ENCODE measurements around the gene GRPEL1. TPM values are rescaled to one million over a fixed set of nuclear protein-coding genes. Genes with fewer than 3 reads are reported as not detected.

Gene GRPEL1
- total and polyA plus RNA-seq, 2 of the 13 experiments (the other 11 are each of a cell fraction or from before 2014, with no cell fraction given) = 32.3 to 141 TPM

GRCh38 chr4:7030856-7031255 is 37.0 kb downstream of the GRPEL1 start:
- in situ Hi-C loops (cut with HindIII; ENCODE audit: extremely low pct_ligation_motif_present, low pct_unique_long_range_greater_than_20kb) (no loop called here), intact Hi-C loops (cut with micrococcal nuclease; ENCODE audit: unreplicated experiment) (no loop called here)
- peaks cover 16 to 55% of the 10 kb centered on the region in 2 experiments for H3K36me3 ChIP-seq (replicated peaks in 1 of 2; ENCODE audit: control insufficient read depth in 1 of 2, insufficient read depth in 2 of 2, low read length in 2 of 2)
- FAIRE-seq = no peak
- H4K20me1 ChIP-seq (ENCODE audit: insufficient read depth, low read length) = 0 out of 2 replicates have a peak, but pooled peaks cover 4% of the 10 kb centered on the region
- CTCF ChIA-PET (ENCODE audit: low intra/inter-chr PET ratio, low total read pairs) = no interaction called here
- H2AFZ ChIP-seq (ENCODE audit: low read length) = no peak overlapping the region
- no peak for DNase-seq (ENCODE audit: low spot score)
- no peak overlapping the region for H3K27ac ChIP-seq (ENCODE audit: extremely low read length, insufficient read depth, low read length)
- ATAC-seq = no peak
- no peak overlapping the region for H3K9ac ChIP-seq (ENCODE audit: insufficient read depth, low read depth, low read length)
- H3K4me1 ChIP-seq (ENCODE audit: insufficient read depth, low read length) = peaks cover 38% of the 10 kb centered on the region
- no peaks in the 10 kb centered on the region for H3K79me2 ChIP-seq (ENCODE audit: insufficient read depth, low read length)
- TF ChIP-seq SMAD3 (CRISPR knock-in tag; IDR thresholded peaks at IDR 0.05) (no peak), ZNF83 (CRISPR knock-in tag; IDR thresholded peaks at IDR 0.05; ENCODE audit: borderline replicate concordance) (no peak), ADNP (CRISPR knock-in tag; IDR thresholded peaks at IDR 0.05) (no peak), ZNF770 (CRISPR knock-in tag; IDR thresholded peaks at IDR 0.05) (no peak), ZNF367 (CRISPR knock-in tag; IDR thresholded peaks at IDR 0.05; ENCODE audit: borderline replicate concordance) (no peak), ZNF121 (CRISPR knock-in tag; IDR thresholded peaks at IDR 0.05) (no peak), ZNF879 (CRISPR knock-in tag; IDR thresholded peaks at IDR 0.05) (no peak), SPEN (CRISPR knock-in tag; IDR thresholded peaks at IDR 0.05; ENCODE audit: low read depth) (no peak), ARID4A (CRISPR knock-in tag; IDR thresholded peaks at IDR 0.05; ENCODE audit: borderline replicate concordance) (no peak), EEA1 (CRISPR knock-in tag; IDR thresholded peaks at IDR 0.05; ENCODE audit: borderline replicate concordance) (no peak), ARHGAP35 (CRISPR knock-in tag; IDR thresholded peaks at IDR 0.05; ENCODE audit: borderline replicate concordance) (no peak), HNRNPH1 (optimal IDR thresholded peaks at IDR 0.05; ENCODE audit: low read depth, low read length) (no peak), FOXK1 (CRISPR knock-in tag; IDR thresholded peaks at IDR 0.05; ENCODE audit: borderline replicate concordance, low read depth) (no peak)
- no peaks in the 10 kb centered on the region for H3K9me3 ChIP-seq (ENCODE audit: low read length)
- no peak overlapping the region for H3K4me2 ChIP-seq (ENCODE audit: low read depth, low read length)
- POLR2A ChIA-PET = interaction anchor here (1.5 kb wide), 1 partner anchor 37 kb away, joined by 5 read pairs; the partner anchor contains the start of gene GRPEL1
- no peak overlapping the region for H3K4me3 ChIP-seq (replicated peaks in 1 of 3; ENCODE audit: insufficient read depth in 1 of 3, low read depth in 2 of 3, low read length in 3 of 3)
- TSS peak; percentile 41 for BruUV-seq (replicated peaks)
- 98% methylated on average over 10 of the region's 10 CpGs for WGBS (ENCODE audit: low lambda C conversion rate)
- no peaks in the 10 kb centered on the region for H3K27me3 ChIP-seq (ENCODE audit: control insufficient read depth in 1 of 2, insufficient read depth in 2 of 2, low read length in 2 of 2)

All from HepG2 (cell line).